ENCODE results near the gene MAOA.
A peak's percentile ranks its signal among the peaks of the same experiment; 100 is the strongest.
"Not testable (repeated sequence)": the region's sequence is repeated elsewhere in the genome, so short reads cannot be mapped to it uniquely, and the experiment has no call there.

The MAOA gene

DNA sequence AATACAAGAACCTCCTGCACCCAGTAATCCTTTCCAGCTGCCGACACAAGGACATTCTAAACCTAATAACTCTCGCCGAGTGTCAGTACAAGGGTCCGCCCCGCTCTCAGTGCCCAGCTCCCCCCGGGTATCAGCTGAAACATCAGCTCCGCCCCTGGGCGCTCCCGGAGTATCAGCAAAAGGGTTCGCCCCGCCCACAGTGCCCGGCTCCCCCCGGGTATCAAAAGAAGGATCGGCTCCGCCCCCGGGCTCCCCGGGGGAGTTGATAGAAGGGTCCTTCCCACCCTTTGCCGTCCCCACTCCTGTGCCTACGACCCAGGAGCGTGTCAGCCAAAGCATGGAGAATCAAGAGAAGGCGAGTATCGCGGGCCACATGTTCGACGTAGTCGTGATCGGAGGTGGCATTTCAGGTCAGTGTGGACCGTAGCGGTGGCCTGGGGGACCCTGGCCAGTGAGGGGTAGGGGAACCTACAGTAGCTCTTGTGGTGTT, at the start of gene MAOA:
TSS of gene MAOA (plus strand) at position 295 of the 490 bp plus-strand sequence. CDS start at position 338, 43 bp downstream.
- peak; percentile 22 to 29 for DNase-seq

DNA sequence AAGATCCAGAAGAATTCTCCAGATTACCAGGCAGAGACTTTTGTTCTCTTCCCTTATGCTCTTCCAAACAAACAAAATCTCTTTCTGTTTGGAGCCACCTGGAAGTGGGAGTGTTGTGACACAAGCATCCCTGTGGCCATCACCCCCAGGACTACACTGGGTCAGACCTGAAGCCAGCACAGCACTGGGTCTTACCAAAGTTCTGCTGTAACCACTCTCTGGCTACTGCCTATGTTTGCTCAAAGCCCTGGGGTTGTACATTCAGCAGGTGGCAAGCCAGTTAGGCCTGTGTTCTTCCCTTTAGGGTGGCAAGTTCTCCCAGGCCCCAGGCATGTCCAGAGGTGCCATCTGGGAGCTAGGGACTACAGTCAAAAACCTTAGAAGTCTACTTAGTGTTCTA, 43.7 kb upstream of the MAOA start:
- DNase-seq: no peak

GRCh38 chrX:43615660-43616059, 40.4 kb upstream of the MAOA start:
- no peak for DNase-seq

GRCh38 chrX:43618366-43619205, 37.5 kb upstream of the MAOA start:
- DNase-seq: no peak

GRCh38 chrX:43619861-43620260, 36.2 kb upstream of the MAOA start:
- not testable (repeated sequence) for DNase-seq

DNA sequence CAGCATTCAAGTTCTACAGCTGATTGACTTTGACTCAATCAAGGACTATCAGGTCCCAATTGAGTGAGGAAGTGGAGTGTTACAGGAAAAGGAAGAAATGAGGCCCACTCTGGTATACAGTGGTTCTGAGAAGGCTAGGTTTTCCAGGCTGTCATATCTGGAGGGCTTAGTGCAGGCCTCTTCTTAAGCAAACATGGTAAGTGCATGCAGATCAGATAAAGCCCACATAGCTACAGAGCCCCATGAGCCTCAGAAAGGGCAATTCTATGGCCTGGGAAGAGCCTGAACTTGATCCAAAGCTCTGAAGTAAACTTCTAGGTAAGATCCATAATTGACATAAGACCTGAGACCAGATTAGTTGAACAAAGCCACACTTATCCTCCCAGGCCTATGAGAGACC, 29.0 kb upstream of the MAOA start:
- no peak for DNase-seq

GRCh38 chrX:43627669-43628068, 28.4 kb upstream of the MAOA start:
- DNase-seq: no peak

GRCh38 chrX:43629229-43629628, 26.9 kb upstream of the MAOA start:
- DNase-seq: no peak

- DNase-seq: no peak
These were observed 24.3 kb upstream of the MAOA start for GRCh38 chrX:43631841-43632240.

- no peak for DNase-seq
These were observed 23.0 kb upstream of the MAOA start for GRCh38 chrX:43633081-43633480.

DNA sequence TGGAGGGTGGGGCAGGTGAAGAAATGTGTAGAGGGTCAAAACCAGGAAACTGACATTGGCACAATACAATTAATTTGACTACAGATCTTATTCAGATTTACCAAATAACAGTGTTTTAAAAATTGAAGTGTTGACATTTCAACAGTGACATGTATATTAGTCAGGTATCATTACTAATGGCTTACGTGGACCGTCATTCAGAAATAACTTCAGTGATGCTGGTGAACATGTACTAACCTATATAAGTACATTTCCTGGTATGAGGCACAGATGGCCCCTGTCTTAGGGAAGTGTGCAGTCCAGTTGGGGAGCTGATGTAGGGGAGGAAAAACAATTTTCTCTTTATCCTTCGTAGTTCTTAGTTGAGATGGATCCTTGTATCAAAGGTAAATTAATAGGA, 22.3 kb upstream of the MAOA start:
- no peak for DNase-seq

DNA sequence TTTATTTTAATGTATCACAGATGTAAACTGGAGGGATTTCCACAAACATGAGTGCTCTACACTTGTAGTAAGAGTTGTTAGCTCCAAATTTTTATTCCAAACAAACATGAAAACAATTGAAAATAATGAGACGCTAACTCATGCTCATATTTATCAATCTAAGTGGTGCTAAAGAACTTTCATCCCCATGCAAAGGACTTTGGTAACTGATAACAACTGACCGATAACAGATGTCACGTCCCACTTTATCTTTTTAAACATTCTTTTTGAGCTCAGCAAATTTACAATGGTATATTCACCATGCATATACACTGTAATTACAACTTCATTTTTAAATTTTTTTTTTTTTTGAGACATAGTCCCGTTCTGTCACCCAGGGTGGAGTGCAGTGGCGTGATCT, 15.6 kb upstream of the MAOA start:
- DNase-seq: no peak

DNA sequence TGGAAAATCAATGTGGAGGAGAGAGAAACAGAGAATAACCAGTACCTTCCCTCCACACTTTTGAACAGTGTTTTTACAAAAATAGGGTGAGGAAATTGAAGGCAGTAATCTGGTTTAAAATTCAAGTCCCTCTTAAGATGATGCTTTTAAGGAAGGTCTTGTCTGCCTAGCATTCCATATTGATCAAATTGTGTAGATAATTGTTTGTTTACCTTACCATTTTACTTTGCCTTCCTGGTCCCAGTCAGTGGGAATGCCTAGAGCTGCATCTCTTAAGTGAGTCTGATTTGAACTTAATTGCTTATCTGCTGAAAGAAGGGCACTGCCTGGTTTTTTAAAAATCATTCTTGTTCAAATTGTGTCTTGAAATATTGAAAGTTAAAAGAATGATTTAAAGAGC, 14.4 kb upstream of the MAOA start:
- DNase-seq: no peak

DNA sequence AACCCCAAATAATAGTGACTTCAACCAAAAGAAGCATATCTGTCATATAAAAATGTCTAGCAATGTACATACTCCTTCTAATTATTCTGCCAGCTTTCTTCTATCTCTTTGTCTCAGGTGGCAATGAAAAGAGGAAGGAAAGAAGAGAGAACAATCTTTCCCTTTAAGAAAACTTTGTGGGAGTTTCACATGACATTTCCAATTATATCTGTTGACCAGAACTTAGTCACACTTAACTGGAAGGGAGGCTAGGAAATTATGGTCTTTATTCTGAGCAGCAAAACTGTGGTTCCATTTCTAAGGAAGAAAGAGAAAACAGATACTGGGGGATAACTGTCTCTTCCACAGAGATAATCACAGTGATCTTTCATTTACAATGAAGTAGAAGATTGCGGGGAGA, 12.9 kb upstream of the MAOA start:
- no peak for DNase-seq

DNA sequence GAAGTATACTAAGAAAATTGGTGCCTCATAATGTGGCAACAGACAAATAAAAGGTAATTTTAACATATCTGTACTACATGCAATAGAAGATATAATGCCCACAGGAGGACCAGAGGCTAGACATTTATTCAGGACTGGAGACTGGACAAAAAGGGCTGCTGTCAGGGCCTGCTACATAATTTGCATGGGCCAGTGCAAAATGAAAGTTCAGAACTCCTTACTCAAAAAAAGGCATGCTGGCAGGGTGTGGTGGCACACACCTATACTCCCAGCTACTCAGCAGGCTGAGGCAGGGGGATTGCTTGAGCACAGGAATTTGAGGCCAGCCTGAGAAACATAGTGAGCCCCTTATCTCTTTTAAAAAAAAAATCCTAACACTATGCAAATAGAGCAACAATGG, 12.4 kb upstream of the MAOA start:
- DNase-seq: no peak

DNA sequence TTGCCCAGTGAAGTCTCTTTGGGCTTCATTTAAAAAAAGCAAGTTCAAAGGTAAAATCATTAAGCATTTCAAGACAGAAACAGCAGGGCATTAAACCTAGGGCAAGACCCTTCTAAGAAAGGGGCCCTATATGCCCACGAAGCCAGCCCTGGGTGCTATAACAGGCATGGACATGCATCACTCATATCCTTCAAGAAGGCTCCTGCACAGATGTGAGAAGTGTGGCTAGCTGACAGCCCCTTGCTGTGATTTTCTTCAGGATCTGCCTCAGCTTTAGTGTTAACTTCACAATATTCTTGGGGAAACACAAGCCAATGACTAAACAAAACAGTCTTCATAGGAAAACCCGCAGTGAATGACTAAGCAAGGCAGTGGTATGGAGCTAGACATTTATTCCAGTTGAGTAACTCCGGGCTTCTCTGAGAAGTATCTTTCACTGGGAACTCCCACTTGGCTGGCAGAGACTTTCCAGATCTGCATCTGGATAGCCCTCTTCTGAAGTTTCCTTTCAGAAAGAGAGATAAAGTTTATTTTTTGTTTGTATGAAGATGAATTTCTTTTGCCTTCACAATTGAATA, 11.9 kb upstream of the MAOA start:
- no peak for DNase-seq

- DNase-seq: no peak
These were observed 9.3 kb upstream of the MAOA start for GRCh38 chrX:43646800-43647199.

DNA sequence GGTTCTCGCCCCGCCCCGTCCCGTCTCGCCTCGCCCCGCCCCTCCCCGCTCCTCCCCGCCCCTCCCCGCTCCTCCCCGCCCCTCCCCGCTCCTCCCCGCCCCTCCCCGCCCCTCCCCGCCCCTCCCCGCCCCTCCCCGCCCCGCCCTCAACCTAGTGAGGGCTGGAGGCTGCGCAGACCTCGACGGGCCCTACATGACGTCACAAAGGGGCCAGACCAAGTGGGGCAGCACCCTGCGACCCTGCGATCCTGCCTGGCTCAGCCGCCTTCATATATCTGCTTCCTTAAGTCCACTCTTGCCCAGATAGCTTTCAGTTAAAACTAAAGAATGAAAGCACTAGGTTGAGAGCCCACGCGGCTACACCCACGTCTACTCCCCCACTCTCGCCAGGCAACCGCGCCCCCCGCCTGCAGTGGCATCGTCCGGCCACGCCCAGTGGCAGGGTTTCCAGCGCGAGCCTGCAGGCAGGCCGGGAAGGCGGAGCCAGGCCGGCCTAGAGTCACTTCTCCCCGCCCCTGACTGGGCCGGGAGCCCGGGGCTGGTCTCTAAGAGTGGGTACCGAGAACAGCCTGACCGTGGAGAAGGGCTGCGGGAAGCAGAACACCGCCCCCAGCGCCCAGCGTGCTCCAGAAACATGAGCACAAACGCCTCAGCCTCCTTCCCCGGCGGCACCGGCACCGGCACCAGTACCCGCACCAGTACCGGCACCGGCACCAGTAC, 1.5 kb upstream of the MAOA start:
- peak; percentile 81 to 82 for DNase-seq

DNA sequence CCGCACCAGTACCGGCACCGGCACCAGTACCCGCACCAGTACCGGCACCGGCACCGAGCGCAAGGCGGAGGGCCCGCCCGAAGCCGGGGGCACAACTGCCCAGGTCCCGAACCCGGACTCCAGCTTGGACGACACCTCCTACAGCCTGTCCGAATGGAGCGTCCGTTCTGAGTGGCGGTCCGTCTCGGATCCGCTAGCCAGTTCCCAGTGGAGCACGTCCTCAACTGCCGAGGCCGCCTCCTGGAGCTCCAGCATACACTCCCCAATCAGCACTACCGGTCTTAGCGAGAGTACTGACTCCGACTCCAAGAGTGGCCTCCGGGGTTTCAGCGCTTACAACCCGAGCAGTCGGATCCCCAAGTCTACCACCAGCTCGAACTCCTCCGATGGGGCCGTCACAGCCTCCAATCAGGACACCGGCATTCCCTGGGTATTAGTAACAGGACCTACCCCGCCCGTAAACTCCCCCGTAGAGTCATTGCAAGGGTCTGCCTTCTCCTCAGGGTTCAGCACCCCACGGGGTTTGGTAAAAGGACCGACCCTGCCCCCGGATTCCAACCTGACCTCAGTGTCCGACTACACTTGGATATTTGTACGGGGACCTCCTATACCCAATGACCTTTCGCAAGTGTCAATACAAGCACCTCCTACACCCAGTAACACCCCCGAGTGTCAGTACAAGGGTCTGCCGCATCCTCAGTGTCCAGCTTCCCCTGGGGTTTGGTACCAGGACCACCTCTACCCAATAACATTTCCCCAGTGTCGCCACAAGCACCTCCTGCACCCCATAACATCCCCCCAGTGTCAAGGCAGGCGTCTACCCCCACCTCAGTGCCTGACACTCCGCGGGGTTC, 721 bp upstream of the MAOA start:
- DNase-seq: peak; percentile 6

DNA sequence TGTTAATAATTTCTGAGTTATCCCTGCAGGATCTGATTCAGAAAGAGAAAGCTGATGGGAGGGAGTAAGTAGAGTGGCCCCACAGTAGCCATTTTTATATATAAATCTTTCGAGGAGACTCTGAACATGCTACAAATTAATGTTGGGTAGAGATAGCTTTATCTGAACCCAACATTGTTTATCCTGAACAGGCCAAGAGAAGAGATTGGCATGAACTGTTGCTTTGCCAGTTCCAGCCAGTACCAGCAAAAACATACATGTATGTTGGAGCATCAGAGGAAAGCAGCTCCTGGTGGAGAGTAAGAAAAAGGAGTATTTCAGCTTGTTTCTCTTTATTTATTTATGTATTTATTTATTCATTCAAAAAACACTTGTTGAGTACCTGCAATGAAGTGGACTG, 1.6 kb downstream of the MAOA start:
- DNase-seq: no peak

DNA sequence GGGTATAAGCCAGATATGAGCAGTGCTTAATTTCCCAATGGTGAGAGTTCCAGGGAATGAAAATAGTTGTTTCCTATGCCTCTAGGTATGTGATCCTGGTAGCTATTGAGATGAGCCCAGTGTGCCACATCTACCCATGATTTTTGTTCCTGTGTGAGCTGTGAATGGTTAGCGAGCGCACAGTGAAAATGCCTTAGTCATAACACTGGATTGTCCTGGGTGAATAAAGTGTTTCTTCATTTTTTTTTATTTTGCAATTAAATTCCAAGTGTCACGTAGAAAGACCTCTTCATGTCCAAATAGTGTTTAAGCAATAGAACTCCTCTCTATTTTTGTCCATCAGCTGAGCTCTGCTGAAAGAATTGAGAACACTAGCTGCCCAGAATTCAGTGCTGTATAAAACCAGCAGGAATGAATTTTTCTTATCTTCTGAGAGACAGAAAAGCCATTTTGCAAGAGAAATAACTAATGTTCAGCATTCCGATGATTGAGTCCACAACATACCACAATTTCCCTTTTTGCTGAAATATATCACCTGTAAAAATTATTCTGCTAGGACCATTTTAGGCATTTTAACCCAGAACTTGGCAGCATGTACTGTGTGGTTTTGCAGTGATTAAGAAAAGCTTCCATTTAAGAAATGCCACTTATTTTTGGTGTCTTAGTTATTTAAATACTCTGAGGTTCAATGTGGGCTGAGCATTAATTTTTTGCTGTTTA, 5.6 kb downstream of the MAOA start:
- no peak for DNase-seq

DNA sequence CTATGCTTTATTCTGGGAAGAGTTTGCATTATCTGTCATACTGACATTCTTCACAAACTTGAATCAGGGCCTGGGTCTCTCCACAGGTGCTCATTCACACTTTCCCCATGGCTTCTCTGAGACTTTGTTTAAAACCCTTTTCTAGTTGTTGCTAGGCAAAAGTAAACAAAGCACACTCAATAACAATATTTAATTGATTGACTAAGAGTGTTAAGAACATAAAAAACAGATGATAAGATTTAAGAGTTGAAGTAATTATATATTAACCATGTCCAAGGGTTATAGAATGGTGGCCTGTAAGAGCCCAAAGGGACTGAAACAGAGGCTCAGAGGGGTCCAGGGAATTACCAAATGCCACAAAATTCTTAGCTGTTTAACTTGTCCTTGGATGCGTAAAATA, 7.1 kb downstream of the MAOA start:
- DNase-seq: no peak
